Caki2 (cell line): ENCODE measurements around the gene NMNAT2. TPM values are rescaled to one million over a fixed set of nuclear protein-coding genes. Genes with fewer than 3 reads are reported as not detected.

Experiments used
- DNase-seq: peaks from one replicate; pipeline ENCODE4 v3.0.0-alpha.2; 2015; ENCODE audit warnings: low read depth
- in situ Hi-C: cut with HindIII; loops from 2 replicates; pipeline ENCODE4 v1.10.0; 2016; ENCODE audit warnings: low sequenced_read_pairs, low pct_unique_long_range_greater_than_20kb, mixed read lengths
- total RNA-seq: library from RNA; depleted of rRNA; stranded (reverse); fragments of >200 nt; shearing (Covaris generic); gene quantifications from 2 replicates; pipeline ENCODE4 v1.2.3, GENCODE V29; 2014; ENCODE audit warnings: low replicate concordance; rRNA removed

Gene NMNAT2
- total RNA-seq: 0.24 TPM in 1 of 2 replicates, not detected in the other

- in situ Hi-C loops: no loop called here
- DNase-seq: no peak
Measured at GRCh38 chr1:183417772-183418491, at the start of gene NMNAT2. Gene NMNAT2, minus strand, starts transcription at chr1:183418380. Its CDS starts 113 bp downstream, at chr1:183418267.

GRCh38 chr1:183467687-183468086, 49.5 kb upstream of the NMNAT2 start:
- in situ Hi-C loops: no loop called here
- peak; percentile 19 for DNase-seq

- in situ Hi-C loops: no loop called here
- no peak for DNase-seq
Measured at GRCh38 chr1:183466781-183467180, 48.6 kb upstream of the NMNAT2 start.

GRCh38 chr1:183463566-183463965, 45.4 kb upstream of the NMNAT2 start:
- in situ Hi-C loops: no loop called here
- DNase-seq: no peak

GRCh38 chr1:183461350-183461749, 43.2 kb upstream of the NMNAT2 start:
- no peak for DNase-seq
- in situ Hi-C loops: no loop called here

- in situ Hi-C loops: no loop called here
- no peak for DNase-seq
Measured at GRCh38 chr1:183460596-183460995, 42.4 kb upstream of the NMNAT2 start.

- in situ Hi-C loops: no loop called here
- no peak for DNase-seq
Measured at GRCh38 chr1:183457449-183457848, 39.3 kb upstream of the NMNAT2 start.

- DNase-seq: no peak
- in situ Hi-C loops: no loop called here
Measured at GRCh38 chr1:183456826-183457225, 38.6 kb upstream of the NMNAT2 start.

- no peak for DNase-seq
- in situ Hi-C loops: no loop called here
Measured at GRCh38 chr1:183454377-183454776, 36.2 kb upstream of the NMNAT2 start.

- no peak for DNase-seq
- in situ Hi-C loops: no loop called here
Measured at GRCh38 chr1:183450093-183450492, 31.9 kb upstream of the NMNAT2 start.

GRCh38 chr1:183449223-183449770, 31.1 kb upstream of the NMNAT2 start:
- DNase-seq: no peak
- in situ Hi-C loops: no loop called here

- no peak for DNase-seq
- in situ Hi-C loops: no loop called here
Measured at GRCh38 chr1:183444243-183444642, 26.1 kb upstream of the NMNAT2 start.

GRCh38 chr1:183443466-183443865, 25.3 kb upstream of the NMNAT2 start:
- in situ Hi-C loops: no loop called here
- no peak for DNase-seq

- no peak for DNase-seq
- in situ Hi-C loops: no loop called here
Measured at GRCh38 chr1:183443011-183443410, 24.8 kb upstream of the NMNAT2 start.

- in situ Hi-C loops: no loop called here
- no peak for DNase-seq
Measured at GRCh38 chr1:183438060-183438459, 19.9 kb upstream of the NMNAT2 start.

GRCh38 chr1:183435497-183435896, 17.3 kb upstream of the NMNAT2 start:
- in situ Hi-C loops: no loop called here

GRCh38 chr1:183433703-183434102, 15.5 kb upstream of the NMNAT2 start:
- in situ Hi-C loops: no loop called here
- DNase-seq: no peak

More at GRCh38 chr1:183435497-183435896, 17.3 kb upstream of the NMNAT2 start:
- no peak for DNase-seq

GRCh38 chr1:183432548-183432875, 14.3 kb upstream of the NMNAT2 start:
- no peak for DNase-seq
- in situ Hi-C loops: no loop called here

GRCh38 chr1:183431840-183432547, 13.8 kb upstream of the NMNAT2 start:
- DNase-seq: no peak
- in situ Hi-C loops: no loop called here
